Keratinocyte (primary cell): Measurements from ENCODE around the gene MAN1C1. TPM values are rescaled to one million over a fixed set of nuclear protein-coding genes. Genes with fewer than 3 reads are reported as not detected.

Experiments used
- DNase-seq: peaks from one replicate; pipeline ENCODE4 v3.0.0-alpha.2; 2011; ENCODE audit warnings: low read depth, missing footprints, low spot score
- FAIRE-seq: peaks from 2 replicates; lab custom pipeline; 2011; peaks lifted over from hg19 to GRCh38; lab: Jason Lieb, UNC
- H2AFZ ChIP-seq: 2 replicates; pipeline ENCODE4 v1.6.0; 2012; ENCODE audit warnings: low read length, control low read depth, inconsistent platforms; ENCODE audit not compliant: control insufficient read depth
- H3K27ac ChIP-seq: 2 replicates; pipeline ENCODE4 v1.5.1; 2011; ENCODE audit warnings: low read length; ENCODE audit not compliant: control insufficient read depth, insufficient read depth
- H3K27me3 ChIP-seq: 3 replicates; pipeline ENCODE4 v1.6.0; 2011; ENCODE audit warnings: low read length; ENCODE audit not compliant: control insufficient read depth, insufficient read depth; ENCODE audit errors: extremely low read depth
- H3K36me3 ChIP-seq, 2 experiments: 2 replicates in 1 of 2; 3 replicates in 1 of 2; pipeline ENCODE4 v1.5.1; 2011; ENCODE audit warnings: low read length in 2 of 2, mild to moderate bottlenecking in 1 of 2; ENCODE audit not compliant: control insufficient read depth in 2 of 2, insufficient read depth in 2 of 2; ENCODE audit errors: extremely low read depth in 1 of 2
- H3K4me1 ChIP-seq: 3 replicates; pipeline ENCODE4 v1.5.1; 2011; ENCODE audit warnings: low read length; ENCODE audit not compliant: control insufficient read depth, insufficient read depth; ENCODE audit errors: extremely low read depth
- H3K4me2 ChIP-seq: 3 replicates; pipeline ENCODE4 v1.6.0; 2011; ENCODE audit warnings: low read depth, low read length; ENCODE audit not compliant: control insufficient read depth, insufficient read depth; ENCODE audit errors: extremely low read depth
- H3K4me3 ChIP-seq, 3 experiments: fragments of 200-600 bp in 1 of 3; sonication (generic) in 1 of 3; 2 replicates in 2 of 3; 3 replicates in 1 of 3; pipeline ENCODE4 v1.5.1; 2011 to 2016; ENCODE audit warnings: low read length in 3 of 3, mild to moderate bottlenecking in 3 of 3, control low read depth in 2 of 3, inconsistent platforms in 1 of 3, low read depth in 1 of 3, mixed read lengths in 1 of 3, mixed run types in 1 of 3, moderate library complexity in 1 of 3; ENCODE audit not compliant: control insufficient read depth in 2 of 3, insufficient read depth in 2 of 3; ENCODE audit errors: extremely low read depth in 1 of 3
- H3K79me2 ChIP-seq: 2 replicates; pipeline ENCODE4 v1.6.0; 2012; ENCODE audit warnings: low read length; ENCODE audit not compliant: control insufficient read depth, insufficient read depth
- H3K9ac ChIP-seq: 3 replicates; pipeline ENCODE4 v1.6.0; 2011; ENCODE audit warnings: low read length; ENCODE audit not compliant: control insufficient read depth, insufficient read depth; ENCODE audit errors: extremely low read depth
- H3K9me1 ChIP-seq: 3 replicates; pipeline ENCODE4 v1.6.0; 2011; ENCODE audit warnings: low read length; ENCODE audit not compliant: control insufficient read depth, insufficient read depth; ENCODE audit errors: extremely low read depth
- H3K9me3 ChIP-seq: 2 replicates; pipeline ENCODE4 v1.5.1; 2012; ENCODE audit warnings: low read depth, low read length; ENCODE audit not compliant: control insufficient read depth
- H4K20me1 ChIP-seq: 3 replicates; pipeline ENCODE4 v1.6.0; 2011; ENCODE audit warnings: low read length; ENCODE audit not compliant: control insufficient read depth, insufficient read depth; ENCODE audit errors: extremely low read depth
- EZH2 ChIP-seq: IDR thresholded peaks from one replicate; pipeline ENCODE4 v1.6.1; 2012; ENCODE audit warnings: inconsistent platforms, mild to moderate bottlenecking, low read length, moderate library complexity
- dilution Hi-C: fragments of 300-500 bp; cut with MboI; formaldehyde crosslinking; loops from one replicate; pipeline ENCODE4 v1.7.0; 2020; ENCODE audit warnings: low sequenced_read_pairs; ENCODE audit not compliant: extremely low pct_ligation_motif_present
- polyA plus RNA-seq, 5 experiments: library from polyadenylated mRNA; depleted of rRNA in 3 of 5; stranded (reverse) in 3 of 5; stranded (forward) in 1 of 5; unstranded in 1 of 5; fragments of >200 nt; gene quantifications; 1 replicate in 1 of 5; 2 replicates in 3 of 5; 3 replicates in 1 of 5; pipeline versions ENCODE4 v1.2.1 to v1.2.3, GENCODE V29; 2011 to 2012; ENCODE audit warnings: missing spikeins in 2 of 5, low read depth in 1 of 5, low replicate concordance in 1 of 5
- TF ChIP-seq, protein P1 (sequence below), 3 experiments: IDR thresholded peaks in 1 of 3; conservative IDR thresholded peaks in 1 of 3; optimal IDR thresholded peaks in 1 of 3; 2 replicates in 2 of 3; 3 replicates in 1 of 3; pipeline versions ENCODE3 to v1.5.1; 2011; ENCODE audit warnings: low read length in 3 of 3, mild to moderate bottlenecking in 3 of 3, moderate library complexity in 2 of 3, control low read depth in 1 of 3, inconsistent platforms in 1 of 3; ENCODE audit not compliant: insufficient read depth in 2 of 3; ENCODE audit errors: extremely low read depth in 1 of 3

Gene MAN1C1
- polyA plus RNA-seq, 1 donor (not counting 4 experiments of a cell fraction or from before 2014, with no cell fraction given), result 0.07 TPM

GRCh38 chr1:25658791-25659431 is 42.3 kb downstream of the MAN1C1 start:
- Histone ChIP-seq H3K27ac (no peak overlapping the region), H4K20me1 (no peaks in the 10 kb centered on the region), H3K4me1 (peaks cover 4% of the 10 kb centered on the region), H2AFZ (no peak overlapping the region), H3K36me3 (no peaks in the 10 kb centered on the region), H3K4me2 (no peak overlapping the region), H3K27me3 (peaks cover 10% of the 10 kb centered on the region), H3K9me3 (no peaks in the 10 kb centered on the region), H3K4me3 (no peak overlapping the region), H3K9ac (no peak overlapping the region), H3K79me2 (no peaks in the 10 kb centered on the region), H3K9me1 (no peaks in the 10 kb centered on the region)
- no peak for DNase-seq
- dilution Hi-C loops, result no loop called here
- TF ChIP-seq, protein P1, sequence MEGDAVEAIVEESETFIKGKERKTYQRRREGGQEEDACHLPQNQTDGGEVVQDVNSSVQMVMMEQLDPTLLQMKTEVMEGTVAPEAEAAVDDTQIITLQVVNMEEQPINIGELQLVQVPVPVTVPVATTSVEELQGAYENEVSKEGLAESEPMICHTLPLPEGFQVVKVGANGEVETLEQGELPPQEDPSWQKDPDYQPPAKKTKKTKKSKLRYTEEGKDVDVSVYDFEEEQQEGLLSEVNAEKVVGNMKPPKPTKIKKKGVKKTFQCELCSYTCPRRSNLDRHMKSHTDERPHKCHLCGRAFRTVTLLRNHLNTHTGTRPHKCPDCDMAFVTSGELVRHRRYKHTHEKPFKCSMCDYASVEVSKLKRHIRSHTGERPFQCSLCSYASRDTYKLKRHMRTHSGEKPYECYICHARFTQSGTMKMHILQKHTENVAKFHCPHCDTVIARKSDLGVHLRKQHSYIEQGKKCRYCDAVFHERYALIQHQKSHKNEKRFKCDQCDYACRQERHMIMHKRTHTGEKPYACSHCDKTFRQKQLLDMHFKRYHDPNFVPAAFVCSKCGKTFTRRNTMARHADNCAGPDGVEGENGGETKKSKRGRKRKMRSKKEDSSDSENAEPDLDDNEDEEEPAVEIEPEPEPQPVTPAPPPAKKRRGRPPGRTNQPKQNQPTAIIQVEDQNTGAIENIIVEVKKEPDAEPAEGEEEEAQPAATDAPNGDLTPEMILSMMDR (optimal IDR thresholded peaks at IDR 0.05 in 1 of 3, IDR thresholded peaks at IDR 0.05 in 1 of 3, conservative IDR thresholded peaks at IDR 0.05 in 1 of 3; ENCODE audit: extremely low read depth in 1 of 3, insufficient read depth in 2 of 3, low read length in 3 of 3), result no peak
- no peak for TF ChIP-seq EZH2
- FAIRE-seq, result no peak

DNA sequence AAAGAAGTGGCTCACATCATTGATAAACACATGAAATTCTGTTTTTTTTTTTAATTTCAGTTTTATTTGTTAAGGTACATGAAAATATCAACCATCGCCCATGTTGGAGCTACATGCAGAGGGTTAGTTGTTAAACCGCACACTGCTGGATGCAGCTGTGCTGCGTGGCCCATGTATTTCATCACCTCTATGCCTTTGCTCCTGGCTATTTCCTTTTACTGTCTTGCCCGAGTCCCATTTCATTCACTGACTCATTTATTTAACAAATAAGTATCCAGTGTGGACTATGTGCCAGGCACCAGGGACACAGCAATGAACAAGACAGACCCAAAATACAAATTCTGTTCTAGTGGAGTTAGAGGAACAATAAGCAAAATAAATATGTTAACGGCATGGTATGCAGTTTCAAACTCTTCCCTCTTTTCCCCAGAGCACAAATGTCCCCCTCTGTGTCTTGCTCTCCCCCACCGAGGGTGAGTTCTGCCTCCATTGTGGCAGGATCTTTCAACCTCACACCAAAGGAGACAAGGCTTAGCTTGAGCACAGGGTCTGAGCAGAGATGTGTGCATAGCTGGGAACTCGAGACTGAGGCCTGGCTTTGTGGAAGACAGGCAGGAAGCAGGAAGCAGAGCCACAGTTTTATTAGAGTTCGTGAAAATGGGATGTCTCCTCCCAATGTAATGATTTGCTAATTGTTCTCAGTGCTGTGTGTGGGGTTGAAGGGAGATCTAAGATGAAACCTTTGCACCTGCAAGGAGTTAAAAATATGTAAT is 44.6 kb downstream of the MAN1C1 start:
- FAIRE-seq (no peak), DNase-seq (no peak)
- Histone ChIP-seq H3K4me1 (peaks cover 4% of the 10 kb centered on the region), H3K79me2 (no peaks in the 10 kb centered on the region), H3K9ac (no peak overlapping the region), H4K20me1 (no peaks in the 10 kb centered on the region), H3K36me3 (no peaks in the 10 kb centered on the region), H3K9me1 (no peaks in the 10 kb centered on the region), H3K27ac (no peak overlapping the region), H3K4me3 (no peak overlapping the region), H3K9me3 (no peaks in the 10 kb centered on the region), H2AFZ (no peak overlapping the region), H3K27me3 (peaks cover 10% of the 10 kb centered on the region), H3K4me2 (no peak overlapping the region)
- dilution Hi-C loops, result no loop called here
- TF ChIP-seq, protein P1 (optimal IDR thresholded peaks at IDR 0.05 in 1 of 3, IDR thresholded peaks at IDR 0.05 in 1 of 3, conservative IDR thresholded peaks at IDR 0.05 in 1 of 3; ENCODE audit: extremely low read depth in 1 of 3, insufficient read depth in 2 of 3, low read length in 3 of 3), result no peak
- TF ChIP-seq EZH2, result no peak
